Measurements from ENCODE around the gene PARN.
"Not testable (repeated sequence)": the region's sequence is repeated elsewhere in the genome, so short reads cannot be mapped to it uniquely, and the experiment has no call there.

The PARN gene

DNA sequence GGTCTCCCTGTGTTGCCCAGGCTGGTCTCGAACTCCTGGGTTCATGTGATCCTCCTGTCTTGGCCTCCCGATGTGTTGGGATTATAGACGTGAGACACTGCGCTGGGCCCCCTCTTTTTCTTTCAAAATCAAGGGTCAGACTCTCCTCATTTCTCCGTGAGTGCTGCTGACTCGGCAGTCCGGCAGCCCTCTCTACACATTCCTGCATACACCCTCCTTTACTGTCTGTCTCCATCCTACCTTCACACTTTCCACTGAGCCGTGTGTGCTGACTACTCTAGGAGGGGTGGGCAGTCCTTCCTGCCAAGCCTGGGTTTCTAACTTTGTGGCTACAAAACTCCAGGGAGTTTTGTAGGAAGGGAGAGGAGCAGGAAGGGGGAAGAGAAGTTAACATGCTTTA lies 195.2 kb downstream of the PARN start:
- in situ Hi-C loops (cut with HindIII; ENCODE audit: low pct_unique_long_range_greater_than_20kb, low sequenced_read_pairs): no loop called here
- DNase-seq (ENCODE audit: low read depth in 1 of 2, low spot score in 1 of 2): no peak
- no peak for TF ChIP-seq JUND (IDR thresholded peaks at IDR 0.05; ENCODE audit: low read depth)

DNA sequence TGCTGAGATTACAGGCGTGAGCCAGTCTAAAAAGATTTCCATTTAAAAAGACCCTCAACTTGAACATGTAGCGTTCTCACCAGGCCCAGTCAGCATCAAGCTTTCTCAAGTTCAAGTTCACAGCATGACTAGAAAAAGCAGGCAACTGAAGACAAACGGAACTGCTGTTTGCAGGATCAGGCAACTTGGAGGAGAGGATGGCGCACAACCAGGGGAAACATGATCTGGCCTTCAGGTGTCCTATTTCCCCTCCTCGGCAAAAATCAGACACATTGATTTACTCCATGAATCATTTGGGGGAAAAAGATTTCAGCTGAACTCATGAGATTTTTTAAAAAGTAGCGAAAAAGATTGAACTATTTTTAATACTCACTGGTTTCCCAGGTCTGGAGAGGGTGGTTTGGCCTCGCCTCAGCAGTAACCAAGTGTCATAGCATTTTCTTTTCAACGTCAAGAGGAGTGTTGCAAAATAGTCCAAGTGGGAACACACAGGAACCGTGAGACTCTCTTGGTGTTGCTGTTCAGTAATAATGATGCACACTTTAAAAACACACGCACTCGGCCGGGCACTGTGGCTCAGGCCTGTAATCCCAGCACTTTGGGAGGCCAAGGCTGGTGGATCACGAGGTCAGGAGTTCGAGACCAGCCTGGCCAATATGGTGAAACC lies 201.0 kb downstream of the PARN start:
- in situ Hi-C loops (cut with HindIII; ENCODE audit: low pct_unique_long_range_greater_than_20kb, low sequenced_read_pairs): not testable (repeated sequence)

GRCh38 chr16:14428043-14428442 lies 202.0 kb downstream of the PARN start:
- in situ Hi-C loops (cut with HindIII; ENCODE audit: low pct_unique_long_range_greater_than_20kb, low sequenced_read_pairs): no loop called here
- TF ChIP-seq JUND (IDR thresholded peaks at IDR 0.05; ENCODE audit: low read depth): no peak

More for the DNA sequence above, 201.0 kb downstream of the PARN start:
- not testable (repeated sequence) for DNase-seq (ENCODE audit: low read depth in 1 of 2, low spot score in 1 of 2)

GRCh38 chr16:14427371-14427948 lies 202.6 kb downstream of the PARN start:
- no peak for DNase-seq (ENCODE audit: low read depth in 1 of 2, low spot score in 1 of 2)

More at GRCh38 chr16:14428043-14428442, 202.0 kb downstream of the PARN start:
- no peak for DNase-seq (ENCODE audit: low read depth in 1 of 2, low spot score in 1 of 2)

GRCh38 chr16:14424595-14424994 lies 205.5 kb downstream of the PARN start:
- in situ Hi-C loops (cut with HindIII; ENCODE audit: low pct_unique_long_range_greater_than_20kb, low sequenced_read_pairs): no loop called here
- no peak for TF ChIP-seq JUND (IDR thresholded peaks at IDR 0.05; ENCODE audit: low read depth)
- no peak for DNase-seq (ENCODE audit: low read depth in 1 of 2, low spot score in 1 of 2)

More at GRCh38 chr16:14427371-14427948, 202.6 kb downstream of the PARN start:
- in situ Hi-C loops (cut with HindIII; ENCODE audit: low pct_unique_long_range_greater_than_20kb, low sequenced_read_pairs): no loop called here
- no peak for TF ChIP-seq JUND (IDR thresholded peaks at IDR 0.05; ENCODE audit: low read depth)

DNA sequence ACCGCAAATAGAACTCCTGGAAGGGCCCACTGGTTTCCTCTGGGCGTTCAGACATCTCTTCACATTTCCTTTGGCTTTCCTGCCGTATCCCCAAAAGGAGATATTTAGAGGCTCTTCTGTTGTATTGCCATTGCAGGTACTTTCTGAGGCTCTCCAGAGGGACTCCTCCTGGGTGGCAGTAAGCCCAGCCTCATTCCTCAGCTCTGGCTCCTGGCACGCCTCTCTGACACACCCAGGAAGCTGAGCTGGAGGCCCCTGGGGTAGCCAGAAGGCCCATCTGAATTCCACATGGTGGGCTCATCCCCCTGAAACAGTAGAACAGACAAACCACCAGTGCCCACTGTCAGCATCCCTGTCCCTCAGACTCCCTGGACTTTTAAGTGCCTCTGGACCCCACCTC lies 206.7 kb downstream of the PARN start:
- in situ Hi-C loops (cut with HindIII; ENCODE audit: low pct_unique_long_range_greater_than_20kb, low sequenced_read_pairs): no loop called here
- no peak for TF ChIP-seq JUND (IDR thresholded peaks at IDR 0.05; ENCODE audit: low read depth)
- DNase-seq (ENCODE audit: low read depth in 1 of 2, low spot score in 1 of 2): no peak

DNA sequence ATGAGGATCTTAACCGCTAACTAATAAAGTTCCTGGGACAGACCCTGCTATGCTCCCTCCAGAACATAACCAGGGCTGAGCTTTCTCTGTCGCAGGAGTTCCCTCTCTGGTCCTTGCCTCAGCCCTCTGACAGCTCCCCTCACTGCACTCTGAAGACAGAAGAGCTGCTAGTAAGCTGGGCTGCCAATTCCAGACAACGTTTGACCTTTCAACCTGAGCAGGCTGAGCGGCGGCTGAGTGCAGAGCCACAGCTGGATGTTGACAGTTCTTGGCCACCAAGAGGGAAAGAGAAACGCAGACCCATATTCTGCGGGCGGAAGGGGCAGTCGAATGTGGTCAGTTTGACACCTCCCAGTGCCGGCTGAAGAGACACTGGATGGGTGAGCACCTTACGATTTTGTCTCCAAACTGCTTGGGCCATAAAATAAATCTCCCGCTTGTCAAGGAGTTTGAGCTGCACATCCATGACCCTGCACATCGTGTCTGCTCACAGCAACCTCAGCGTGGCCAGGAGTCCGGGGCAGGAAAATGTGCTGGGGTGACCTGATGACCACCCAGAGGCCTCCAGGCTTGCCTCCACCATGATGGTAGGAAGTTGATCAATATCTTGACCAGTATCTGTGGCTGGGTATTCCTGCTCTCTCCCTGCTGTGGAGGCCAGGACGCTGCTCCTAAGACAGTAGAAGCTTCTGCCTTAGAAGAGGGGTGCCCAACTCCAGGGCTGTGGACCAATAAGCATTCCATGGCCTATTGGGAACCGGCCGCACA lies 209.2 kb downstream of the PARN start:
- in situ Hi-C loops (cut with HindIII; ENCODE audit: low pct_unique_long_range_greater_than_20kb, low sequenced_read_pairs): no loop called here
- no peak for DNase-seq (ENCODE audit: low read depth in 1 of 2, low spot score in 1 of 2)
- no peak for TF ChIP-seq JUND (IDR thresholded peaks at IDR 0.05; ENCODE audit: low read depth)

DNA sequence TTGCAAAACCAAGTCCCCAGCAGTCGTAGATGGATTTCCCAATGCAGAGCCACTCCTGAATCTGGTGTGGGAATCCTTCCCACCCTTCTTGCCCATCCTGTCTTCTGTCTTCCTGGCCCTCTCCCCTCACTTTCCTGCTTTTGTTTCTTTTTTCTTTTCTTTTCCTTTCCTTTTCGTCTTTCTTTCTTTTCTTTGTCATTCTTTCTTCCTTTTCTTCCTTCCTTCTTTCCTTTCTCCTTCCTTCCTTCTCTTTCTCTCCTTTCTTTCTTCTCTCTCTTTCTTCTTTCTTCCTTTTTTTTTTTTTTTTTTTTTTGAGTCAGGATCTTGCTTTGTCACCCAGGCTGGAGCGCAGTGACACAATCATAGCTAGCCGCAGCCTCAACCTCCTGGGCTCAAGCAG lies 209.8 kb downstream of the PARN start:
- DNase-seq (ENCODE audit: low read depth in 1 of 2, low spot score in 1 of 2); in situ Hi-C loops (cut with HindIII; ENCODE audit: low pct_unique_long_range_greater_than_20kb, low sequenced_read_pairs): not testable (repeated sequence)

GRCh38 chr16:14419817-14420216 lies 210.2 kb downstream of the PARN start:
- in situ Hi-C loops (cut with HindIII; ENCODE audit: low pct_unique_long_range_greater_than_20kb, low sequenced_read_pairs): no loop called here
- no peak for TF ChIP-seq JUND (IDR thresholded peaks at IDR 0.05; ENCODE audit: low read depth)
- no peak for DNase-seq (ENCODE audit: low read depth in 1 of 2, low spot score in 1 of 2)

DNA sequence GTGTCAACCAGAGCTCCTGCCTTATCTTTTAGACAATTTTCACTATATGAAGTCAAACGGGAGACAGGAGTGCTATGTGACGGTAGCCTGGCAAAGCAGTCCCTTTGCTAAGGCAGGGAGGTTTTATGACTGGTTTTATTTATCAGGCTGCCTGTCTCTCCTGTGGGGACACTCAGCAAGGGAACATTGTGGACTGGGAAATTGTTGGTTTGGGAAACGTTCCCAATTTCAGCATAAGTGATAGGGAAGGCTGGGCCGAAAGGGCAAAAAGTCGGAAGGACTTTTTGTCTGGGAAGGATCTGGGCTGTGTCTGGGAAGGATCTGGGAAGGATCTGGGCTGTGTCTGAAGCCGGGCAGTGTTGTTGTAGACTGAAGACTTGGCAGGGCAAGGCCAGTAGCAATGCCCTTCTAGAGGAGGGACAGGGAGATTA lies 211.2 kb downstream of the PARN start:
- in situ Hi-C loops (cut with HindIII; ENCODE audit: low pct_unique_long_range_greater_than_20kb, low sequenced_read_pairs): no loop called here
- no peak for DNase-seq (ENCODE audit: low read depth in 1 of 2, low spot score in 1 of 2)
- TF ChIP-seq JUND (IDR thresholded peaks at IDR 0.05; ENCODE audit: low read depth): no peak

DNA sequence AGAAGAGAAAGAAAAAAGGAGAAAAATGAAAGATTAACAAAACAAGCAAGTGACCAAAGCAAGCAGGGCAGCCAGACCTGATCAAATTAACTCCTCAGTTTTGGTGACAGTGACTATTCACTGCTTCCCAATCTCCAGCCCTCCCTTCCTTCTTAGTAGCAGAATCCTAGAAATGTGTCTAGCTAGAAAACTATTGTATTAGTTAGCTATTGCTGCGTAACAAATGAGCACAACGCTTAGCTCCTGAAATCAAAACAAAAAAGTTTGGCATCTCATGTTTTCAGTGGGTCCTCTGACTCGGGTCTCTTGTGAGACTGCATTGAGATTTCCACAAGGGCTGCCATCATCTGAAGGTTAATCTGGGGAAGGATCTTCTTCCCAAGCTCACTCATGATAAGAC lies 213.9 kb downstream of the PARN start:
- TF ChIP-seq JUND (IDR thresholded peaks at IDR 0.05; ENCODE audit: low read depth): no peak
- DNase-seq (ENCODE audit: low read depth in 1 of 2, low spot score in 1 of 2): no peak
- in situ Hi-C loops (cut with HindIII; ENCODE audit: low pct_unique_long_range_greater_than_20kb, low sequenced_read_pairs): no loop called here

DNA sequence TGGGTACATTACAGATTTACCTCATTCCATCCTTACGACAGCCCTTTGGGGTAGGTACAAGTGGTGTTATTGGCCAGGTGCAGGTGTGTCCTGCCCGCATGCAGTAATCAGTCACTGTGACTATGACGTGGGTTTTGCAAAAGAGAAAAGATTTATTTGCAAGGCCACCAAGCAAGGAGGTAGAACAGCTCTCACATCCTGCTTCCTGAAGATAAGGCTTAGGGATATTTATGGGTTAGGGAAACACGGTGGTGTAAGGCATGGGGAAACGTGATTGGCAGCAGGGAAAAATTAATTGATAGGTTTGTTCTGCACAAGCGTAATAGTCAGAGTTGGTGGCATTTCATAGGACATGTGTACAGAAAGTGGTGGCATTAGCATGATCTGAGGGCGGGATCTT lies 214.8 kb downstream of the PARN start:
- in situ Hi-C loops (cut with HindIII; ENCODE audit: low pct_unique_long_range_greater_than_20kb, low sequenced_read_pairs): no loop called here
- TF ChIP-seq JUND (IDR thresholded peaks at IDR 0.05; ENCODE audit: low read depth): no peak
- no peak for DNase-seq (ENCODE audit: low read depth in 1 of 2, low spot score in 1 of 2)

- in situ Hi-C loops (cut with HindIII; ENCODE audit: low pct_unique_long_range_greater_than_20kb, low sequenced_read_pairs): no loop called here
- DNase-seq (ENCODE audit: low read depth in 1 of 2, low spot score in 1 of 2): no peak
- TF ChIP-seq JUND (IDR thresholded peaks at IDR 0.05; ENCODE audit: low read depth): no peak
Observed at GRCh38 chr16:14409563-14409962, 220.5 kb downstream of the PARN start.

Data from T47D (cell line).